HFFc6 (cell line): ENCODE measurements around the gene ELMO1. TPM values are rescaled to one million over a fixed set of nuclear protein-coding genes. Genes with fewer than 3 reads are reported as not detected.

Experiments used
- DNase-seq: peaks from one replicate; pipeline ENCODE4 v3.0.0-alpha.2; 2018
- H3K27ac Mint-ChIP-seq: 2 replicates; pipeline ENCODE4 v1.8.0; 2020; ENCODE audit warnings: mild to moderate bottlenecking, mixed read lengths
- H3K27me3 Mint-ChIP-seq: 2 replicates; pipeline ENCODE4 v1.8.0; 2021; ENCODE audit warnings: mild to moderate bottlenecking, moderate library complexity, mixed read lengths; ENCODE audit not compliant: insufficient read depth
- H3K36me3 Mint-ChIP-seq: 2 replicates; pipeline ENCODE4 v1.8.0; 2021; ENCODE audit warnings: low read depth, mixed read lengths
- H3K4me1 Mint-ChIP-seq: 2 replicates; pipeline ENCODE4 v1.8.0; 2020; ENCODE audit warnings: low read depth, mixed read lengths
- H3K4me3 Mint-ChIP-seq: 2 replicates; pipeline ENCODE4 v1.8.0; 2020; ENCODE audit warnings: mild to moderate bottlenecking, moderate library complexity, mixed read lengths
- H3K9me3 Mint-ChIP-seq: 2 replicates; pipeline ENCODE4 v1.8.0; 2020; ENCODE audit warnings: mild to moderate bottlenecking, mixed read lengths
- CTCF ChIP-seq: fragments of 200-600 bp; sonication (generic); IDR thresholded peaks from 2 replicates; pipeline ENCODE4 v1.5.0; 2021; ENCODE audit warnings: antibody characterized with exemption, mild to moderate bottlenecking
- total RNA-seq, 6 experiments: library from RNA; stranded (reverse); fragmentation: NEBNext Ultra II Directional; extraction: Animal tissue kit (Norgen Biotek cat#: 25700); gene quantifications; 2 replicates in 1 of 6; 3 replicates in 5 of 6; pipeline ENCODE4 v1.2.3, GENCODE V29; 2021

Gene ELMO1
- total RNA-seq, 6 experiments from 2014 or later = not detected

DNA sequence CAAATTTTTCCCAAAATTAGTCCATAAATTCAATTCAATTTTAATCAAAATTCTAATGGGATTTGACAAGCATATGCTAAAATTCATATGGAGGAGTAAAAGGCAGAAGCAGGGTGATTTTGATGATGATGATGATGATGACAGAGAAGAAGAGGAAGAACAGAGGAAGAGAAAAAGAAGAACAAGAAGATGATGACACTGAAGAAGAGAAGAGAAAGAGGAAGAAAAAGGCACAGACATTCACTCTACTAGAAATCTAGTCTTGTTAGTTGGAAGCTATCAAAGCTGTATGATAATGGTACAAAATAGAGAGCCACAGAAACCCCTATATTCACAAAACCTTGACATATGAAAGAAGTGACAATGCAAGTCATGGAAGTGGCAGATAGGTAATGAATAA lies 157.9 kb downstream of the ELMO1 start:
- Mint-ChIP-seq H3K27me3 (no peaks in the 10 kb centered on the region; the same call in 1 of the 2 replicates), H3K4me3 (no peak overlapping the region), H3K27ac (no peak overlapping the region), H3K9me3 (peaks cover 16% of the 10 kb centered on the region), H3K36me3 (no peaks in the 10 kb centered on the region), H3K4me1 (no peaks in the 10 kb centered on the region)
- no peak for DNase-seq
- TF ChIP-seq CTCF = no peak

GRCh38 chr7:37289781-37290180 lies 158.9 kb downstream of the ELMO1 start:
- no peak for TF ChIP-seq CTCF
- H3K36me3 Mint-ChIP-seq = no peaks in the 10 kb centered on the region
- DNase-seq = no peak
- H3K27me3 Mint-ChIP-seq = no peaks in the 10 kb centered on the region; the same call in 1 of the 2 replicates
- H3K4me1 Mint-ChIP-seq = no peaks in the 10 kb centered on the region
- no peak overlapping the region for H3K4me3 Mint-ChIP-seq
- peaks cover 18% of the 10 kb centered on the region; the same call in 1 of the 2 replicates for H3K9me3 Mint-ChIP-seq
- no peak overlapping the region for H3K27ac Mint-ChIP-seq

- no peak overlapping the region for H3K4me3 Mint-ChIP-seq
- H3K9me3 Mint-ChIP-seq = peaks cover 23% of the 10 kb centered on the region
- no peak overlapping the region for H3K27ac Mint-ChIP-seq
- DNase-seq = no peak
- no peak for TF ChIP-seq CTCF
- H3K27me3 Mint-ChIP-seq = no peaks in the 10 kb centered on the region; the same call in 1 of the 2 replicates
- no peaks in the 10 kb centered on the region for H3K4me1 Mint-ChIP-seq
- H3K36me3 Mint-ChIP-seq = no peaks in the 10 kb centered on the region
Observed at GRCh38 chr7:37289367-37289766, 159.3 kb downstream of the ELMO1 start.

GRCh38 chr7:37287131-37287855 lies 161.4 kb downstream of the ELMO1 start:
- no peaks in the 10 kb centered on the region for H3K4me1 Mint-ChIP-seq
- DNase-seq = no peak
- no peak for TF ChIP-seq CTCF
- peaks cover 41% of the 10 kb centered on the region for H3K9me3 Mint-ChIP-seq
- no peaks in the 10 kb centered on the region; the same call in 1 of the 2 replicates for H3K27me3 Mint-ChIP-seq
- H3K36me3 Mint-ChIP-seq = no peaks in the 10 kb centered on the region
- H3K4me3 Mint-ChIP-seq = no peak overlapping the region
- H3K27ac Mint-ChIP-seq = no peak overlapping the region

GRCh38 chr7:37286454-37286832 lies 162.2 kb downstream of the ELMO1 start:
- H3K27me3 Mint-ChIP-seq = no peaks in the 10 kb centered on the region; the same call in 1 of the 2 replicates
- H3K9me3 Mint-ChIP-seq = peaks cover 43% of the 10 kb centered on the region
- TF ChIP-seq CTCF = no peak
- H3K4me3 Mint-ChIP-seq = no peak overlapping the region
- H3K36me3 Mint-ChIP-seq = no peaks in the 10 kb centered on the region
- no peak for DNase-seq
- no peaks in the 10 kb centered on the region for H3K4me1 Mint-ChIP-seq
- H3K27ac Mint-ChIP-seq = no peak overlapping the region
